GM12878 (cell line): ENCODE data around the gene ARID3A. TPM values are rescaled to one million over a fixed set of nuclear protein-coding genes. Genes with fewer than 3 reads are reported as not detected.
A peak's percentile ranks its signal among the peaks of the same experiment; 100 is the strongest.

Experiments
- BACH1 ChIP-seq: fragments of 450-650 bp; IDR thresholded peaks from 2 replicates; pipeline ENCODE4 v1.6.1; 2017; ENCODE audit warnings: mild to moderate bottlenecking, borderline replicate concordance
- BRCA1 ChIP-seq: IDR thresholded peaks from 2 replicates; pipeline ENCODE4 v1.6.1; 2011; ENCODE audit warnings: low read depth, low read length, improper control_type of control experiment
- CBFB ChIP-seq: IDR thresholded peaks from 2 replicates; pipeline ENCODE4 v1.6.1; 2016; ENCODE audit warnings: antibody characterized with exemption, low read depth
- EZH2 ChIP-seq: IDR thresholded peaks from 2 replicates; pipeline ENCODE4 v1.6.1; 2012; ENCODE audit warnings: low read depth, mild to moderate bottlenecking, control low read depth, inconsistent platforms, low read length, borderline replicate concordance; ENCODE audit not compliant: control insufficient read depth
- FOS ChIP-seq: IDR thresholded peaks from 3 replicates; pipeline ENCODE4 v1.6.1; 2011; ENCODE audit warnings: borderline replicate concordance; ENCODE audit not compliant: insufficient read length; ENCODE audit errors: extremely low read depth
- FOXK2 ChIP-seq: fragments of 450-650 bp; IDR thresholded peaks from 2 replicates; pipeline ENCODE4 v1.6.1; 2017; ENCODE audit warnings: mild to moderate bottlenecking, moderate library complexity
- FOXM1 ChIP-seq: IDR thresholded peaks from 2 replicates; pipeline ENCODE4 v1.6.1; 2012; ENCODE audit warnings: low read depth, mild to moderate bottlenecking, inconsistent platforms, low read length, moderate library complexity
- IKZF2 ChIP-seq, 2 experiments: fragments of 450-650 bp; IDR thresholded peaks; 2 replicates each; pipeline ENCODE4 v1.6.1; 2017; ENCODE audit warnings: mild to moderate bottlenecking in 2 of 2, moderate library complexity in 2 of 2
- MTA3 ChIP-seq: IDR thresholded peaks from 2 replicates; pipeline ENCODE4 v1.6.1; 2012; ENCODE audit warnings: low read length, inconsistent platforms, borderline replicate concordance
- NFIC ChIP-seq: IDR thresholded peaks from 2 replicates; pipeline ENCODE4 v1.6.1; 2012; ENCODE audit warnings: low read depth, mild to moderate bottlenecking, inconsistent platforms, low read length, moderate library complexity
- NFYB ChIP-seq: IDR thresholded peaks from 2 replicates; pipeline ENCODE4 v1.6.1; 2011; ENCODE audit warnings: low read depth, mild to moderate bottlenecking, low read length, improper control_type of control experiment, moderate library complexity; ENCODE audit not compliant: insufficient read depth
- NR2C1 ChIP-seq: fragments of 450-650 bp; IDR thresholded peaks from 2 replicates; pipeline ENCODE4 v1.6.1; 2017; ENCODE audit warnings: antibody characterized with exemption, mild to moderate bottlenecking, moderate library complexity
- POU2F2 ChIP-seq: IDR thresholded peaks from 3 replicates; pipeline ENCODE4 v1.6.1; 2011; ENCODE audit warnings: low read depth, mild to moderate bottlenecking, low read length, borderline replicate concordance
- SIX5 ChIP-seq: IDR thresholded peaks from 2 replicates; pipeline ENCODE4 v1.6.1; 2011; ENCODE audit warnings: mild to moderate bottlenecking, low read depth, low read length, moderate library complexity; ENCODE audit not compliant: severe bottlenecking
- SPI1 ChIP-seq: IDR thresholded peaks from 2 replicates; pipeline ENCODE4 v1.6.1; 2011; ENCODE audit warnings: low read depth, mild to moderate bottlenecking, low read length, moderate library complexity, borderline replicate concordance; ENCODE audit not compliant: insufficient read depth
- SREBF1 ChIP-seq: IDR thresholded peaks from 2 replicates; pipeline ENCODE4 v1.6.1; 2012; ENCODE audit warnings: mild to moderate bottlenecking, low read length
- STAT1 ChIP-seq: fragments of 450-650 bp; conservative IDR thresholded peaks from 2 replicates; pipeline ENCODE4 v1.6.1; 2014; ENCODE audit warnings: antibody characterized with exemption, mild to moderate bottlenecking
- TBL1XR1 ChIP-seq: IDR thresholded peaks from 2 replicates; pipeline ENCODE4 v1.6.1; 2012; ENCODE audit warnings: low read depth, low read length, improper control_type of control experiment
- ZBED1 ChIP-seq: IDR thresholded peaks from 2 replicates; pipeline ENCODE4 v1.6.1; 2016; ENCODE audit warnings: borderline replicate concordance
- ZSCAN29 ChIP-seq: fragments of 450-650 bp; IDR thresholded peaks from 2 replicates; pipeline ENCODE4 v1.6.1; 2017; ENCODE audit warnings: mild to moderate bottlenecking, moderate library complexity
- polyA plus RNA-seq, 11 experiments: library from polyadenylated mRNA; depleted of rRNA in 4 of 11; unstranded in 6 of 11; stranded (reverse) in 5 of 11; fragments of >200 nt; fragmentation: Nextera tagmentation in 4 of 11; fragmentation: Illumina TruSeq in 1 of 11; extraction: Ambion mirVana in 4 of 11; extraction: Trizol in 1 of 11; gene quantifications; 1 replicate in 1 of 11; 2 replicates in 10 of 11; pipeline versions ENCODE4 v1.2.1 to v1.2.3, GENCODE V29; 2011 to 2016; ENCODE audit warnings: inconsistent platforms in 2 of 11, missing spikeins in 2 of 11, low read depth in 1 of 11
- total RNA-seq, 4 experiments: library from RNA; depleted of rRNA in 3 of 4; stranded (reverse); fragments of >200 nt in 3 of 4; fragmentation: Illumina TruSeq in 1 of 4; extraction: Trizol in 1 of 4; gene quantifications; 2 replicates each; pipeline versions ENCODE4 v1.2.1 to v1.2.3, GENCODE V29; 2013 to 2021
- TF ChIP-seq, protein P1 (sequence below): fragments of 450-650 bp; IDR thresholded peaks from 2 replicates; pipeline ENCODE4 v1.6.1; 2017; ENCODE audit warnings: mild to moderate bottlenecking, low read depth, inconsistent platforms; ENCODE audit not compliant: poor library complexity, severe bottlenecking
- TF ChIP-seq, protein P2 (sequence below): IDR thresholded peaks from 2 replicates; pipeline ENCODE4 v1.6.1; 2011; ENCODE audit warnings: low read depth, mild to moderate bottlenecking, low read length, moderate library complexity, borderline replicate concordance; ENCODE audit errors: extremely low read depth
- TF ChIP-seq, protein P3 (sequence below): fragments of 450-650 bp; IDR thresholded peaks from 2 replicates; pipeline ENCODE4 v1.6.1; 2017; ENCODE audit warnings: mild to moderate bottlenecking
- TF ChIP-seq, protein P4 (sequence below): IDR thresholded peaks from 2 replicates; pipeline ENCODE4 v1.6.1; 2012; ENCODE audit warnings: low read depth, low read length, improper control_type of control experiment

The ARID3A gene
- total and polyA plus RNA-seq, 10 of the 15 experiments (the other 5 are each of a cell fraction or from before 2014, with no cell fraction given) = 0.76 to 70.0 (median 16.7) TPM

DNA sequence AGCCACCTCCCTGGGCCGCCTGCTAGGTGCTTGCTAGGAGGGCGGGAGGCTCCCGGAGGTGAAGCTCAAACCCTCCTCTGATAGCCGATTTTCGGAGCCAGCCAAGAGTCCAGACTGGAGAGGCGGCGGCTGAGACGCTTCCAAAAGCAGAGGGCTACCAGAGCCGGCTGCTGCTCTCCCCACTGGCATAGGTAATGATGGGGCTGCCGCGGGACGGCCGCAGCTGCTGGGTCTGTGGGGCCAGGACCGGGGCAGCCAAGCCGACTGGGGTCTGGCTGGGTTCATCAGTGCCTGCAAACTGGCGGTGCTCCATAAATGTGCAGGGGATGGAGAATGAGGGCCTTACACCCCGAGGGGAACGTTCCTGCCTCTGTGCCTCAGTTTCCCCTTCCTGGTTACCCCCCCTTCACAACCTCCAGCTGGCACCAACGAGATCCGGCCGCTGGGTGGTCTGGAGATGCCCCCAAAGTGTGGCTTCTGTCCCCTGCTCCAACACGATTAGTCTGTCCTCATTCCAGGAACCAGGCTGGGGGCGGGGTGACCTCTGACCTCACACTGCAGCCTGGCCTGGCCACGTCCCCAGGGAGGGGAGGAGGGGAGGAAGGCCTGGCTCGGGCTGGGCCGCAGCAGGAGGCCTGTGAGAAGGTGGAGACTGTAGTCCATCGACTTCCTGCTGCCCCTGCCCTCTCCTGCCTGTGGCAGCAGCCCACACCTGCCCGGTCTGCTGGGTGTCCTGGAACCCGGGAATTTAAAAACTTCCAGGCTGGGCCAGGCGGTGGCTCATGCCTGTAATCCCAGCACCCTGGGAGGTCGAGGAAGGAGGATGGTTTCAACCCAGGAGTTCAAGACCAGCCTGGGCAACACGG, 54.5 kb downstream of the ARID3A start (continued):
- no peak for TF ChIP-seq SIX5
- TF ChIP-seq BACH1 = no peak
- TF ChIP-seq, protein P1, sequence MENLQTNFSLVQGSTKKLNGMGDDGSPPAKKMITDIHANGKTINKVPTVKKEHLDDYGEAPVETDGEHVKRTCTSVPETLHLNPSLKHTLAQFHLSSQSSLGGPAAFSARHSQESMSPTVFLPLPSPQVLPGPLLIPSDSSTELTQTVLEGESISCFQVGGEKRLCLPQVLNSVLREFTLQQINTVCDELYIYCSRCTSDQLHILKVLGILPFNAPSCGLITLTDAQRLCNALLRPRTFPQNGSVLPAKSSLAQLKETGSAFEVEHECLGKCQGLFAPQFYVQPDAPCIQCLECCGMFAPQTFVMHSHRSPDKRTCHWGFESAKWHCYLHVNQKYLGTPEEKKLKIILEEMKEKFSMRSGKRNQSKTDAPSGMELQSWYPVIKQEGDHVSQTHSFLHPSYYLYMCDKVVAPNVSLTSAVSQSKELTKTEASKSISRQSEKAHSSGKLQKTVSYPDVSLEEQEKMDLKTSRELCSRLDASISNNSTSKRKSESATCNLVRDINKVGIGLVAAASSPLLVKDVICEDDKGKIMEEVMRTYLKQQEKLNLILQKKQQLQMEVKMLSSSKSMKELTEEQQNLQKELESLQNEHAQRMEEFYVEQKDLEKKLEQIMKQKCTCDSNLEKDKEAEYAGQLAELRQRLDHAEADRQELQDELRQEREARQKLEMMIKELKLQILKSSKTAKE = no peak
- TF ChIP-seq, protein P2, sequence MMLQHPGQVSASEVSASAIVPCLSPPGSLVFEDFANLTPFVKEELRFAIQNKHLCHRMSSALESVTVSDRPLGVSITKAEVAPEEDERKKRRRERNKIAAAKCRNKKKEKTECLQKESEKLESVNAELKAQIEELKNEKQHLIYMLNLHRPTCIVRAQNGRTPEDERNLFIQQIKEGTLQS = no peak
- no peak for TF ChIP-seq FOXK2
- no peak for TF ChIP-seq IKZF2 (IDR thresholded peaks at IDR 0.05)
- no peak for TF ChIP-seq SPI1
- no peak for TF ChIP-seq POU2F2
- TF ChIP-seq NFIC = no peak
- TF ChIP-seq TBL1XR1 = no peak
- no peak for TF ChIP-seq BRCA1
- no peak for TF ChIP-seq FOS
- no peak for TF ChIP-seq STAT1
- TF ChIP-seq EZH2 = no peak
- TF ChIP-seq MTA3 = no peak
- no peak for TF ChIP-seq SREBF1
- TF ChIP-seq NR2C1 = peak; percentile 81
- TF ChIP-seq ZSCAN29 = no peak
- no peak for TF ChIP-seq CBFB
- TF ChIP-seq, protein P3, sequence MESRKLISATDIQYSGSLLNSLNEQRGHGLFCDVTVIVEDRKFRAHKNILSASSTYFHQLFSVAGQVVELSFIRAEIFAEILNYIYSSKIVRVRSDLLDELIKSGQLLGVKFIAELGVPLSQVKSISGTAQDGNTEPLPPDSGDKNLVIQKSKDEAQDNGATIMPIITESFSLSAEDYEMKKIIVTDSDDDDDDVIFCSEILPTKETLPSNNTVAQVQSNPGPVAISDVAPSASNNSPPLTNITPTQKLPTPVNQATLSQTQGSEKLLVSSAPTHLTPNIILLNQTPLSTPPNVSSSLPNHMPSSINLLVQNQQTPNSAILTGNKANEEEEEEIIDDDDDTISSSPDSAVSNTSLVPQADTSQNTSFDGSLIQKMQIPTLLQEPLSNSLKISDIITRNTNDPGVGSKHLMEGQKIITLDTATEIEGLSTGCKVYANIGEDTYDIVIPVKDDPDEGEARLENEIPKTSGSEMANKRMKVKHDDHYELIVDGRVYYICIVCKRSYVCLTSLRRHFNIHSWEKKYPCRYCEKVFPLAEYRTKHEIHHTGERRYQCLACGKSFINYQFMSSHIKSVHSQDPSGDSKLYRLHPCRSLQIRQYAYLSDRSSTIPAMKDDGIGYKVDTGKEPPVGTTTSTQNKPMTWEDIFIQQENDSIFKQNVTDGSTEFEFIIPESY = no peak
- TF ChIP-seq FOXM1 = no peak
- no peak for TF ChIP-seq NFYB
- TF ChIP-seq, protein P4, sequence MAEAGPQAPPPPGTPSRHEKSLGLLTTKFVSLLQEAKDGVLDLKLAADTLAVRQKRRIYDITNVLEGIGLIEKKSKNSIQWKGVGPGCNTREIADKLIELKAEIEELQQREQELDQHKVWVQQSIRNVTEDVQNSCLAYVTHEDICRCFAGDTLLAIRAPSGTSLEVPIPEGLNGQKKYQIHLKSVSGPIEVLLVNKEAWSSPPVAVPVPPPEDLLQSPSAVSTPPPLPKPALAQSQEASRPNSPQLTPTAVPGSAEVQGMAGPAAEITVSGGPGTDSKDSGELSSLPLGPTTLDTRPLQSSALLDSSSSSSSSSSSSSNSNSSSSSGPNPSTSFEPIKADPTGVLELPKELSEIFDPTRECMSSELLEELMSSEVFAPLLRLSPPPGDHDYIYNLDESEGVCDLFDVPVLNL = no peak
- no peak for TF ChIP-seq ZBED1
